ENCODE results near the gene NUP214.

NUP214 gene

GRCh38 chr9:131125288-131126058 is at the start of gene NUP214:
TSS of gene NUP214 (plus strand) at chr9:131125586. CDS start at chr9:131125705, 119 bp downstream.
- peak; percentile 98 for DNase-seq

GRCh38 chr9:131076347-131077195 is 48.8 kb upstream of the NUP214 start:
- DNase-seq = no peak

- DNase-seq = no peak
These were observed 46.7 kb upstream of the NUP214 start for GRCh38 chr9:131078427-131079366.

GRCh38 chr9:131080589-131080988 is 44.8 kb upstream of the NUP214 start:
- DNase-seq = no peak

- DNase-seq = no peak
These were observed 43.5 kb upstream of the NUP214 start for GRCh38 chr9:131081868-131082267.

GRCh38 chr9:131082774-131083512 is 42.4 kb upstream of the NUP214 start:
- DNase-seq = no peak

- DNase-seq = no peak
These were observed 40.6 kb upstream of the NUP214 start for GRCh38 chr9:131084661-131085369.

GRCh38 chr9:131085370-131086122 is 39.8 kb upstream of the NUP214 start:
- no peak for DNase-seq

- no peak for DNase-seq
These were observed 38.0 kb upstream of the NUP214 start for GRCh38 chr9:131087354-131087893.

GRCh38 chr9:131090025-131090787 is 35.2 kb upstream of the NUP214 start:
- DNase-seq = no peak

- no peak for DNase-seq
These were observed 33.9 kb upstream of the NUP214 start for GRCh38 chr9:131091352-131091992.

- DNase-seq = no peak
These were observed 33.4 kb upstream of the NUP214 start for GRCh38 chr9:131092030-131092429.

GRCh38 chr9:131092548-131093440 is 32.6 kb upstream of the NUP214 start:
- DNase-seq = no peak

- DNase-seq = no peak
These were observed 31.4 kb upstream of the NUP214 start for GRCh38 chr9:131094015-131094414.

- DNase-seq = no peak
These were observed 30.8 kb upstream of the NUP214 start for GRCh38 chr9:131094622-131095021.

GRCh38 chr9:131095666-131096268 is 29.6 kb upstream of the NUP214 start:
- DNase-seq = no peak
